ENCODE data around the gene STXBP1. TPM values are rescaled to one million over a fixed set of nuclear protein-coding genes. Genes with fewer than 3 reads are reported as not detected.

Gene STXBP1
- 92.1 TPM for total RNA-seq
- long read RNA-seq, transcript STXBP1-201 (19 exons, 3,765 nt) = major isoform, 7 of 31 reads
- long read RNA-seq, transcript STXBP1-212 (1 exons, 2,582 nt) = minor isoform, 6 of 31 reads
- long read RNA-seq, partial matches to known transcripts = 11 of 31 reads
- long read RNA-seq, other reads (novel, unspliced or antisense) = 6 of 31 reads

DNA sequence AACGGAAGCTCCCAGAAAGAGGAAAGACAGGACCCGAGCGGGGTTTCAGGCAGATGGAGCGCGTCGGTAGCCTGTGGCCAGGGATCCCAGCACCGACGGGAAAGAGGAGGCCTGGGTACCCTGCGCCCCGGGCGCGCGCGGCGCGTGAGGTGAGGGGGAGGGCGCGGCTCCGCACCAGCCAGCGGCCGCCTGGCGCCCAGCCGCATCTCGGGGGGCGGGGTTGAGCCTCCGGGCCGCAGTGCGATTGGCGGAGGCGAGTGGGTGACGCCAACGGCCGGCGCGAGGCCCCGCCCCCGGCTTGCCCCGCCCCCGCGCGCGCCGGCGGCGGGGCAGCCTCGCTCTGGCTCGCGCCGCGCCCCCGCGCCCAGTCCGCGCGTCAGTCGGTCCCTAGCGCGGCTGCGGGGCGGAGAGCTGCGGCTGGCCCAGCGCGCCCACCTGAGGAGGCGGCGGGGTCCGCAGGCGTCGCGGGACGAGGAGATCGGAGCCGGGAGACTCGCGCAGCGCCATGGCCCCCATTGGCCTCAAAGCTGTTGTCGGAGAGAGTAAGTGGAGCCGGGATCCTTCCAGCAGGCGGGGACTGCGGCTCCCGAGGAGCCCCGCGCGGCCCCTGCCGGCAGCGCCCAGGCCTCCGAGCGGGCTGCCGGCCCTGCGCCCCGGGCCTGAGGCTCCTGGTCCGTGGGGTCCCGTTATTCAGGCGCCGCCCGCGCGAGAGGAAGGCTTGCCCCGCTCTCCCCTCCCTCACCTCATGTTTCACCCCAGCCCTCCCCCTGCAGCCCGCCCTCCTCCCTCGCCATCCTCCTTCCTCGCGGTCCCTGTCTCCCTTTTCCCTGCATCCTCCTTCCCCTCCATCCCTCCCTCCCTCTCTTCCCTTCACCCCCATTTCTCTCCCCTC is at the start of gene STXBP1:
Gene STXBP1 (plus strand): TSS at position 379 of the 892 bp plus-strand sequence. CDS start 127 bp downstream, at position 506.
- TF ChIP-seq, protein P1, sequence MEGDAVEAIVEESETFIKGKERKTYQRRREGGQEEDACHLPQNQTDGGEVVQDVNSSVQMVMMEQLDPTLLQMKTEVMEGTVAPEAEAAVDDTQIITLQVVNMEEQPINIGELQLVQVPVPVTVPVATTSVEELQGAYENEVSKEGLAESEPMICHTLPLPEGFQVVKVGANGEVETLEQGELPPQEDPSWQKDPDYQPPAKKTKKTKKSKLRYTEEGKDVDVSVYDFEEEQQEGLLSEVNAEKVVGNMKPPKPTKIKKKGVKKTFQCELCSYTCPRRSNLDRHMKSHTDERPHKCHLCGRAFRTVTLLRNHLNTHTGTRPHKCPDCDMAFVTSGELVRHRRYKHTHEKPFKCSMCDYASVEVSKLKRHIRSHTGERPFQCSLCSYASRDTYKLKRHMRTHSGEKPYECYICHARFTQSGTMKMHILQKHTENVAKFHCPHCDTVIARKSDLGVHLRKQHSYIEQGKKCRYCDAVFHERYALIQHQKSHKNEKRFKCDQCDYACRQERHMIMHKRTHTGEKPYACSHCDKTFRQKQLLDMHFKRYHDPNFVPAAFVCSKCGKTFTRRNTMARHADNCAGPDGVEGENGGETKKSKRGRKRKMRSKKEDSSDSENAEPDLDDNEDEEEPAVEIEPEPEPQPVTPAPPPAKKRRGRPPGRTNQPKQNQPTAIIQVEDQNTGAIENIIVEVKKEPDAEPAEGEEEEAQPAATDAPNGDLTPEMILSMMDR (IDR thresholded peaks at IDR 0.05) = peak; percentile 13
- DNase-seq (peak; percentile 94), ATAC-seq (peak; percentile 91)
- intact Hi-C loops (cut with DNase I) = no loop called here
- H3K27me3 ChIP-seq = no peaks in the 10 kb centered on the region
- H3K9me3 ChIP-seq = no peaks in the 10 kb centered on the region
- no peaks in the 10 kb centered on the region for H3K36me3 ChIP-seq
- H3K4me1 ChIP-seq = peaks cover 17% of the 10 kb centered on the region
- peak within 1 kb of the TSS; percentile 79 for H3K27ac ChIP-seq
- peak within 1 kb of the TSS; percentile 74 for H3K4me3 ChIP-seq

DNA sequence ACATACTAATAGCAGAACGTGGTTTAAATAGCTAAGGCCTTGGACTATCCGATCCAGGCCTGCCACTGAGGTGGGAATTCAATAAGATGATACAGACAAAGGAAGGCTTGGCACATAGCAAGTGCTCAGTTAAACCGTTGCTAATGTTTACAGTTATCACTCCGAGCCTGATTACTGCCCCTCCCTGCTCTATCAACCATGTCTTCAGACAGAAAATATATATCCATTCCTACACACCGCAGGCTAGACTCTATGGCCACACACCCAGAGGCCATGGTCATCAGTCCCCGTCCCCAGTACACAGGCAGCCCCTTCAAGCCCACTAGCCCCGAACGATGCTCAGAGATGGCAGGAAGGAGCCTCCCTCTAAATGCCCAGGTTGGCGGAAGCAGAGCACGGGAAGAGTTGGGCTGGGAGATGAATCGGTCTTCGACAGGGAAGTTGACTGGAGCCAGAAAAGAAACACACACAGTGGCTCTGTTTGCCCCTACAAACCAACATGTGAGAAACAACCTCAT is 49.7 kb upstream of the STXBP1 start:
- H3K9me3 ChIP-seq = no peaks in the 10 kb centered on the region
- intact Hi-C loops (cut with DNase I) = no loop called here
- H3K27ac ChIP-seq = peak overlapping the region; percentile 86
- peak overlapping the region; percentile 16 for H3K4me3 ChIP-seq
- H3K27me3 ChIP-seq = no peaks in the 10 kb centered on the region
- TF ChIP-seq, protein P1 (IDR thresholded peaks at IDR 0.05) = no peak
- peaks cover 18% of the 10 kb centered on the region for H3K36me3 ChIP-seq
- DNase-seq = no peak
- no peak for ATAC-seq
- peaks cover 82% of the 10 kb centered on the region for H3K4me1 ChIP-seq

DNA sequence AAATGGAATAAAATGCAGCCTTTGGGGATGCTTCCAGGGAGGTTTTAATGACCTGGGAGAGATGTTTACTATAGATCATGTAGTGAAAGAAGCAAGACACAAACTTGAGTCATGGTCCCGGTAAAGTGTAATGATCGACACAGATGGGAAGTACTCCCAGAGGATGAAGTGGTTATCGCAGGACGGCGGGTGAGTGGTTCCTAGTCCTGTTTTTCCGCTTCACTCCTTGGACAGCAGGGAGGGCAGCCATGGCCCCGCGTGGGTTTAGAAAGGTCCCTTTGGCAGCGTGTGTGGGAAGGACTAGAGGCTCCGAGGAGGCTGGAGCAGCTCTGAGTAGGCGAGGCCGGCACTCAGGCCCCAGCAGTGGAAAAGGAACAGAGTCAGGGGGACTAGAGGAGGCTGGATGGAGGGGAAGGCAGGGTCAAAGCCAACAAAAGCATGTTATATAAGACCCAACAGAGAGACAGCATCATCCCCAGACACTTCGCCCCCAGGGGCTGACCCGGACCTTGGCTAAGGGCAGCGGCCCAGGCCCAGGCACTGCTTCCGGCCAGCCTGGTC is 49.2 kb upstream of the STXBP1 start:
- intact Hi-C loops (cut with DNase I) = no loop called here
- Histone ChIP-seq H3K27ac (peak overlapping the region; percentile 86), H3K4me1 (peaks cover 76% of the 10 kb centered on the region), H3K27me3 (no peaks in the 10 kb centered on the region), H3K9me3 (no peaks in the 10 kb centered on the region), H3K4me3 (peak overlapping the region; percentile 16), H3K36me3 (peaks cover 18% of the 10 kb centered on the region)
- TF ChIP-seq, protein P1 (IDR thresholded peaks at IDR 0.05) = peak; percentile 9
- DNase-seq (peak; percentile 83), ATAC-seq (peak; percentile 11)

DNA sequence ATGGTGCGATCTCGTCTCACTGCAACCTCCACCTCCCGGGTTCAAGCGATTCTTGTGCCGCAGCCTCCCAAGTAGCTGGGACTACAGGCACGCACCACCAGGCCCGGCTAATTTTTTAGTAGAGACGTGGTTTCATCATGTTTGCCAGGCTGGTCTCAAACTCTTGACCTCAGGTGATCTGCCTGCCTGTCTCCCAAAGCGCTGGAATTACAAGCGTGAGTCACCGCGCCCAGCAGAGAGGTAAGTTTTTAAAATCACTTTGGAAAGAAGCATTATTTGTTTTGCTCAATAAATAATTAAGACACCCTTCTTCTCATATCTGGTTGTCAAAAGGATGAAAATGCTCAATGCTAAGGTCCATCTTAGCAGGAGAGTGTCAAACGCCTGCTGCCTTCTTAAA is 48.5 kb upstream of the STXBP1 start:
- intact Hi-C loops (cut with DNase I) = no loop called here
- H3K4me3 ChIP-seq = no peak overlapping the region
- H3K4me1 ChIP-seq = peaks cover 70% of the 10 kb centered on the region
- no peak for DNase-seq
- TF ChIP-seq, protein P1 (IDR thresholded peaks at IDR 0.05) = no peak
- peak overlapping the region; percentile 86 for H3K27ac ChIP-seq
- H3K36me3 ChIP-seq = peaks cover 18% of the 10 kb centered on the region
- H3K27me3 ChIP-seq = no peaks in the 10 kb centered on the region
- ATAC-seq = no peak
- H3K9me3 ChIP-seq = no peaks in the 10 kb centered on the region

DNA sequence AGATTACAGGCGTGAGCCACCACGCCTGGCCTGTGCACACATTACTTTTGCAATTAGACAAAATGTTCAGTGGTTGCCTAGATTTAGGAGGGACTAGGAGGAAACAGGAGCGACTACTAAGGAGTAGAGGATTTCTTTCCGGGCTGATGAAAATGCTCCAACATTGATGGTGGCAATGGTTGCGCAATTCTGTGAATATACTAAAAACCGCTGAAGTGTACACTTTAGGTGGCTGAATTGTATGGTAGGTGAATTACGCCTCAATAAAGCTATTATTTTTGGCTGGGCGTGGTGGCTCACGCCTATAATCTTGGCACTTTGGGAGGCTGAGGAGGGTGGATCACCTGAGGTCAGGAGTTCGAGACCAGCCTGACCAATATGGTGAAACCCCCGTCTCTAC is 46.8 kb upstream of the STXBP1 start:
- intact Hi-C loops (cut with DNase I) = no loop called here

More for the DNA sequence above, 46.8 kb upstream of the STXBP1 start:
- Histone ChIP-seq H3K4me1 (peaks cover 60% of the 10 kb centered on the region), H3K27ac (peak overlapping the region; percentile 43), H3K27me3 (no peaks in the 10 kb centered on the region), H3K9me3 (no peaks in the 10 kb centered on the region), H3K36me3 (peaks cover 16% of the 10 kb centered on the region), H3K4me3 (no peak overlapping the region)
- TF ChIP-seq, protein P1 (IDR thresholded peaks at IDR 0.05) = no peak
- ATAC-seq (no peak), DNase-seq (no peak)

Measured in upper lobe of right lung (tissue), 1 donor.